K562 (cell line): ENCODE measurements around the gene PRSS12. TPM values are rescaled to one million over a fixed set of nuclear protein-coding genes. Genes with fewer than 3 reads are reported as not detected.

ENCODE experiments used
- ARID1B ChIP-seq: fragments of 450-650 bp; IDR thresholded peaks from 2 replicates; pipeline ENCODE4 v1.6.1; 2016; ENCODE audit warnings: antibody characterized with exemption, mild to moderate bottlenecking, inconsistent platforms
- E2F8 ChIP-seq: fragments of 450-650 bp; IDR thresholded peaks from 2 replicates; pipeline ENCODE4 v1.7.1; 2018; ENCODE audit warnings: mild to moderate bottlenecking, low read depth; ENCODE audit not compliant: partially characterized antibody
- HNRNPH1 ChIP-seq: fragments of 200-400 bp; formaldehyde crosslinking; optimal IDR thresholded peaks from 2 replicates; pipeline ENCODE3; 2017; ENCODE audit warnings: low read depth, mild to moderate bottlenecking, low read length, moderate library complexity
- MBD2 ChIP-seq: sonication (generic); IDR thresholded peaks from 2 replicates; pipeline ENCODE4 v1.6.1; 2016; ENCODE audit warnings: low read depth, borderline replicate concordance
- STAT5B ChIP-seq: fragments of 250-450 bp; sonication (Bioruptor Pico); IDR thresholded peaks from 2 replicates; pipeline ENCODE4 v1.8.0; 2021; ENCODE audit warnings: mild to moderate bottlenecking, inconsistent platforms
- U2AF2 ChIP-seq: fragments of 200-400 bp; formaldehyde crosslinking; optimal IDR thresholded peaks from 2 replicates; pipeline ENCODE3; 2017; ENCODE audit warnings: low read depth, mild to moderate bottlenecking, low read length
- WHSC1 ChIP-seq: IDR thresholded peaks from one replicate; pipeline ENCODE4 v1.6.1; 2012; ENCODE audit warnings: low read length, control low read depth, inconsistent platforms
- polyA plus RNA-seq, 8 experiments: library from polyadenylated mRNA; depleted of rRNA in 4 of 8; stranded (reverse) in 5 of 8; unstranded in 3 of 8; fragments of >200 nt; fragmentation: Nextera tagmentation in 2 of 8; fragmentation: Illumina TruSeq in 1 of 8; extraction: Ambion mirVana in 2 of 8; extraction: Trizol in 1 of 8; gene quantifications; 2 replicates each; pipeline versions ENCODE4 v1.2.1 to v1.2.3, GENCODE V29; 2011 to 2014; ENCODE audit warnings: inconsistent platforms in 1 of 8, missing spikeins in 1 of 8
- total RNA-seq, 7 experiments: library from RNA; depleted of rRNA in 6 of 7; stranded (reverse); fragments of >200 nt in 6 of 7; fragmentation: Illumina TruSeq in 2 of 7; extraction: Trizol in 2 of 7; gene quantifications; 2 replicates each; pipeline versions ENCODE4 v1.2.1 to v1.2.3, GENCODE V29; 2011 to 2021; ENCODE audit warnings: low replicate concordance in 1 of 7
- TF ChIP-seq, protein P1 (sequence below): fragments of 450-650 bp; IDR thresholded peaks from 2 replicates; pipeline ENCODE4 v1.6.1; 2018; ENCODE audit warnings: mild to moderate bottlenecking, low read depth; ENCODE audit not compliant: partially characterized antibody

The PRSS12 gene
- total and polyA plus RNA-seq, 9 of the 15 experiments (the other 6 are each of a cell fraction or from before 2014, with no cell fraction given), result 0.06 to 0.11 (median 0.09) TPM; not detected in 6

GRCh38 chr4:118285931-118286330 is 66.9 kb downstream of the PRSS12 start (continued):
- no peak for TF ChIP-seq MBD2
- no peak for TF ChIP-seq WHSC1
- TF ChIP-seq, protein P1, sequence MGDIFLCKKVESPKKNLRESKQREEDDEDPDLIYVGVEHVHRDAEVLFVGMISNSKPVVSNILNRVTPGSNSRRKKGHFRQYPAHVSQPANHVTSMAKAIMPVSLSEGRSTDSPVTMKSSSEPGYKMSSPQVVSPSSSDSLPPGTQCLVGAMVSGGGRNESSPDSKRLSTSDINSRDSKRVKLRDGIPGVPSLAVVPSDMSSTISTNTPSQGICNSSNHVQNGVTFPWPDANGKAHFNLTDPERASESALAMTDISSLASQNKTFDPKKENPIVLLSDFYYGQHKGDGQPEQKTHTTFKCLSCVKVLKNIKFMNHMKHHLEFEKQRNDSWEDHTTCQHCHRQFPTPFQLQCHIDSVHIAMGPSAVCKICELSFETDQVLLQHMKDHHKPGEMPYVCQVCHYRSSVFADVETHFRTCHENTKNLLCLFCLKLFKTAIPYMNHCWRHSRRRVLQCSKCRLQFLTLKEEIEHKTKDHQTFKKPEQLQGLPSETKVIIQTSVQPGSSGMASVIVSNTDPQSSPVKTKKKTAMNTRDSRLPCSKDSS, result no peak
- no peak for TF ChIP-seq HNRNPH1
- TF ChIP-seq E2F8, result no peak
- no peak for TF ChIP-seq STAT5B
- TF ChIP-seq ARID1B, result no peak
- no peak for TF ChIP-seq U2AF2
